ENCODE results near the gene ARMCX4.
"Not testable (repeated sequence)": the region's sequence is repeated elsewhere in the genome, so short reads cannot be mapped to it uniquely, and the experiment has no call there.

ARMCX4 gene

GRCh38 chrX:101485212-101485949, at the start of gene ARMCX4:
Gene ARMCX4, plus strand, starts transcription at chrX:101485456. Its CDS starts 3,134 bp downstream, at chrX:101488590.
- no peak for DNase-seq

- no peak for DNase-seq
Measured at GRCh38 chrX:101442085-101442484, 43.2 kb upstream of the ARMCX4 start.

- DNase-seq: no peak
Measured at GRCh38 chrX:101449279-101449678, 36.0 kb upstream of the ARMCX4 start.

- no peak for DNase-seq
Measured at GRCh38 chrX:101450085-101450484, 35.2 kb upstream of the ARMCX4 start.

- no peak for DNase-seq
Measured at GRCh38 chrX:101450961-101451360, 34.3 kb upstream of the ARMCX4 start.

GRCh38 chrX:101452056-101452455, 33.2 kb upstream of the ARMCX4 start:
- no peak for DNase-seq

GRCh38 chrX:101460669-101461068, 24.6 kb upstream of the ARMCX4 start:
- no peak for DNase-seq

- peak; percentile 69 for DNase-seq
Measured at GRCh38 chrX:101462892-101463291, 22.4 kb upstream of the ARMCX4 start.

- no peak for DNase-seq
Measured at GRCh38 chrX:101478366-101478765, 6.9 kb upstream of the ARMCX4 start.

GRCh38 chrX:101482296-101482695, 3.0 kb upstream of the ARMCX4 start:
- DNase-seq: no peak

- no peak for DNase-seq
Measured at GRCh38 chrX:101483705-101484104, 1.6 kb upstream of the ARMCX4 start.

- no peak for DNase-seq
Measured at GRCh38 chrX:101484135-101484534, 1.1 kb upstream of the ARMCX4 start.

- no peak for DNase-seq
Measured at GRCh38 chrX:101488796-101489195, 3.5 kb downstream of the ARMCX4 start.

- no peak for DNase-seq
Measured at GRCh38 chrX:101491943-101492342, 6.7 kb downstream of the ARMCX4 start.

GRCh38 chrX:101493225-101493624, 8.0 kb downstream of the ARMCX4 start:
- DNase-seq: no peak

GRCh38 chrX:101502929-101503328, 17.7 kb downstream of the ARMCX4 start:
- not testable (repeated sequence) for DNase-seq

- DNase-seq: no peak
Measured at GRCh38 chrX:101507372-101507771, 22.1 kb downstream of the ARMCX4 start.

GRCh38 chrX:101507986-101508385, 22.7 kb downstream of the ARMCX4 start:
- no peak for DNase-seq

GRCh38 chrX:101530944-101531343, 45.7 kb downstream of the ARMCX4 start:
- DNase-seq: no peak
